HPDE6-E6E7 (cell line): ENCODE results near the gene CYP4F2.
"Not testable (repeated sequence)": the region's sequence is repeated elsewhere in the genome, so short reads cannot be mapped to it uniquely, and the experiment has no call there.

Experiments
- DNase-seq: peaks from one replicate; pipeline ENCODE4 v3.0.0; 2011; ENCODE audit warnings: missing footprints; ENCODE audit errors: extremely low spot score

The CYP4F2 gene

DNA sequence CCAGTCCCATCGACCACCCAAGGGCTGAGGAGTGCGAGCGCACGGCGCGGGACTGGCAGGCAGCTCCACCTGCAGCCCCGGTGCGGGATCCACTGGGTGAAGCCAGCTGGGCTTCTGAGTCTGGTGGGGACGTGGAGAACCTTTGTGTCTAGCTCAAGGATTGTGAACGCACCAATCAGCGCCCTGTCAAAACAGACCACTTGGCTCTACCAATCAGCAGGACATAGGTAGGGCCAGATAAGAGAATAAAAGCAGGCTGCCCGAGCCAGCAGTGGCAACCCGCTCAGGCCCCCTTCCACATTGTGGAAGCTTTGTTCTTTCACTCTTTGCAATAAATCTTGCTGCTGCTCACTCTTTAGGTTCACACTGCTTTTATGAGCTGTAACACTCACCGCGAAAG is 2.2 kb upstream of the CYP4F2 start:
- not testable (repeated sequence) for DNase-seq

DNA sequence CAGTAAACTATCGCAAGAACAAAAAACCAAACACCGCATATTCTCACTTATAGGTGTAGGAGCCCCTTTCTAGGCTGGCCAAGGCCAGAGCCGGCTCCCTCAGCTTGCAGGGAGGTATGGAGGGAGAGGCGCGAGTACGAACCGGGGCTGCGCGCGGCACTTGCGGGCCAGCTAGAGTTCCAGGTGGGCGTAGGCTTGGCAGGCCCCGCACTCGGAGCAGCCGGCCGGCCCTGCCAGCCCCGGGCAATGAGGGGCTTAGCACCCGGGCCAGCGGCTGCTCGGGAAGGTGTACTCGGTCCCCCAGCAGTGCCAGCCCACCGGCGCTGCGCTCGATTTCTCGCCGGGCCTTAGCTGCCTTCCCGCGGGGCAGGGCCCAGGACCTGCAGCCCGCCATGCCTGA is 1.7 kb upstream of the CYP4F2 start:
- not testable (repeated sequence) for DNase-seq

- no peak for DNase-seq
Observed at GRCh38 chr19:15897026-15897737, 692 bp downstream of the CYP4F2 start.

DNA sequence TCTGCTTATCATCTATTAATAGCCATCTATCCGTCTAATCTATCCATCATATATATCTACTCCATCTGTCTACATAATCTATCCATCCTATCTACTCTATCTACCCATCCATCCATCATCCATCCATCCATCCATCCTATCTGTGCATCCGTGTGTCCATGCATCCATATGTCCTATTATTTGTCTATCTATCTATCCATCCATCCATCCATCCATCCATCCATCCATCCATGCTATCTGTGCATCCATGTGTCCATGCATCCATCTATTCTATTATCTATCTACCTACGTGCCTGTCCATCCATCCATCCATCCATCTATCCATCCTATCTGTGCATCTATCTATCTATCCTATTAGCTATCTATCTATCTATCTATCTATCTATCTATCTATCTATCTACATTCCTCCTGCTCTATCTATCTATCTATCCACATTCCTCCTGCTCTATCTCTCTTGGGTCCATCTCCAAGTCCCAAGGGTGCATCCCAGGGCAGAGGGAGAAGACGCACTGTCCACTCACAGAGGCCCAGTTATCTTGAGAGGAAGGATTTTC is 1.9 kb downstream of the CYP4F2 start:
- no peak for DNase-seq

DNA sequence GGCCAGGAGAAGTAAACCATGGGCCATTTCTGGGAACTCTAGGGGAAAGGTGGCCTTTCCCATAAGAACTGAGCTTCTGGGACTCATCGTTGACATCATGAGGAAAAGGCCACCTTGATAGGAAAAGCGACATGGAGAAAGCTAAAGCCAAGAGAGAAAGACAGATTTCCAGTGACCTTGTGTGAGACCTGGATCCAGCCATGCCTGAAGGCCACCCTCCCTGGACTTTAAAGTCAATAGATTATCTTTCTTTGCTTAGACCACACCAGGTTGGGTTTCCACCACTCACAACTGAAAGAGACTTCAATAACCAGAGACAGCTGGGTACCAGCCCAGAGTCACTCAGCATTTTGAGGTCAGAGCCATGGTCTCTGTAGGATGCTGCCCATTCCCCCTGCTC is 3.5 kb downstream of the CYP4F2 start:
- no peak for DNase-seq

- DNase-seq, result no peak
Observed at GRCh38 chr19:15893477-15893876, 4.4 kb downstream of the CYP4F2 start.

GRCh38 chr19:15892012-15892411 is 5.9 kb downstream of the CYP4F2 start:
- DNase-seq, result no peak

- DNase-seq, result no peak
Observed at GRCh38 chr19:15891434-15891833, 6.4 kb downstream of the CYP4F2 start.

DNA sequence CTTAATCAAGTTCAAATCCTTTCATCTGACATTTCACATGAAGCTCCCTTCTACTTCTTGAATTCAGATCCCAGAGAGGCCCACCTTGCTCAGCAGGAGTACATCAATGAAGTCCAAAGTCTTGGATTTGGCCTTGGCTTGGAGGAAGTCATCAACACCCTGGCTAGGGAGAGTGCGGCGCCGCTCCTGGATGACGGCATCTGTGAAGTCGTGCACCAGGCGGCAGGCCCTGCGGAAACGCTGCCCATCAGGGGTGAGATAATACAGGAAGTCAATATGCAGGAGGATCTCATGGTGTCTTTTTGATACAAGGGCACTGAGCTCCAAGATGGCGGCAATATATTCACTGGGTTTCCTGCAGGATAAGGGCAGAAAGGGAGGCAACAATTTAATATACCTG is 8.5 kb downstream of the CYP4F2 start:
- DNase-seq, result not testable (repeated sequence)

DNA sequence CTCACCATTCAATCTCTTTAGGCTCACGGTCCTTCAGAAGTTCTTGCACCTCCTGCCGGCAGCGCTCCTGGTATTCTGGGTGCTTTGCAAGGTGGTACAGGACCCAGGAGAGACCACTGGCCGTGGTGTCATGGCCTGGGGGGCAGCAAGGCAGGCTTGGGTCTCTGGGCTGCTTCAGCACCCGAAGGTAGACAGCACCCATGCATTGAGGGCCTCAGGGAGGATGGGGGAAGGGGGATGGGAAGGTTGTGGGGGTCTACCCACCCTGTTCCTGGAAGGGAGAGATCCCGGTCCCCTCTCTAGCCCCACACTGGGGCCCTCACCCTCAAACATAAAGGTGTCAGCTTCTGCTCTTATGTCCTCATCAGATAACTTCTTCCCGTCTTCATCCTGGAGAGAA is 12.0 kb downstream of the CYP4F2 start:
- no peak for DNase-seq

DNA sequence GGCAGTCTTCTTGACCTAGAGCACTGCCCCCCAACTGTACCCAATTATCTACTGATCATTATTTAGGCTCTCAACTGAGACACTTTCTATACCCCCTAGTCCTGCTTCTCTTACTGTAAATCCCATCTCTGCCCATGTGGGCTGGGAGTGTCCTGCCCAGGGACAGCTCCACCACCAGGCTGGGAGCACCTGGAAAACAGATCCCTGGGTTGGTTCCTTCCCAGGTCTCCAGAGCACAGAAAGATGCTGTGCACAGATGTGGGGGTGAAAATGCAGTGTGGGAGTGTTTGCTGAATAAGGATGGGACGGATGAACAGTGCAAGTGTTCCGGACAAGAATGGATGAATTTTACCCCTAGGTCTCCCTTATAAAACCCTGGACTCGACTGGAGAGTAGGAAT is 12.7 kb downstream of the CYP4F2 start:
- DNase-seq, result no peak

DNA sequence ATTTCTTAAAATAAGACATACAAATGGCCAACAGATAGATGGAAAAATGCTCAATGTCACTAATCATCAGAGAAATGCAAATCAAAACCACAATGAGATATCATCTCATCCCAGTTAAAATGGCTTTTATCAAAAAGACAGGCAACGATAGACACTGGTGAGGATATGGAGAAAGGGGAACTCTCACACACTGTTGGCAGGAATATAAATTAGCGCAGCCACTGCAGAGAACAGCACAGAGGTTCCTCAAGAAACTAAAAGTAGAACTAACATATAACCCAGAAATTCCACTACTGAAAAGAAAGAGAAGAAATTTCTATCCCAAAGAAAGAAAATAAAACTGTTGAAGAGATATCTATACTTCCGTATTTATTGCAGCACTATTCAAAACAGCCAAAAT is 14.5 kb downstream of the CYP4F2 start:
- not testable (repeated sequence) for DNase-seq

DNA sequence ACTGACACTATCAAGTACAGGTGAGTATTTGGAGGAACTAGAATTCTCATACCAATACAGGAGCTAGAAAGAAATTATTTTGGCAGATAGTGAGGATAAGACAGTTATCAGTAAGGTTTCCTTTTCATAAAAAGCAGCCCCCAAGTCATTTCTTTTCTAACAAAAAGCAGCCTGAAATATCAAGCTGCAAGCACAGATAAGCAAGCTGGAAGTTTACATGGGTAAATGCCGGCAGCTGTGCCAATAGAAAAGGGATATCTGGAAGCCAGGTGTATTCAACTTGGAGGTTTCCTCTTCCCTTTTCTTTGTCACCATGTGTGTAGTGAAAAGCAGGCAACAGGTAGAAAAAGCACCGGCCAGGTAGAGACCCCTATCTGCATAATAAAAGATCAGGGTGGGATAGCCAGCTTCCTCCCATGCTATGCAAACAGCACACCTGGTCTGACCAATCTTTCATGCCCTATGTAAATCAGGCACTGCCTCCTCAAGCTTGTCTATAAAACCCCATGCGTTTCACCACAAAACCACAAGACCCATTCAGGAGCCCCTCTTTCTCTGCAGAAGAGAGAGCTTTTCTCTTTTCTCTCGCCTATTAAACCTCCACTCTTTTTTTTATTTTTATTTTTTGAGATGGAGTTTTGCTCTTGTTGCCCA is 22.9 kb downstream of the CYP4F2 start:
- DNase-seq, result no peak

DNA sequence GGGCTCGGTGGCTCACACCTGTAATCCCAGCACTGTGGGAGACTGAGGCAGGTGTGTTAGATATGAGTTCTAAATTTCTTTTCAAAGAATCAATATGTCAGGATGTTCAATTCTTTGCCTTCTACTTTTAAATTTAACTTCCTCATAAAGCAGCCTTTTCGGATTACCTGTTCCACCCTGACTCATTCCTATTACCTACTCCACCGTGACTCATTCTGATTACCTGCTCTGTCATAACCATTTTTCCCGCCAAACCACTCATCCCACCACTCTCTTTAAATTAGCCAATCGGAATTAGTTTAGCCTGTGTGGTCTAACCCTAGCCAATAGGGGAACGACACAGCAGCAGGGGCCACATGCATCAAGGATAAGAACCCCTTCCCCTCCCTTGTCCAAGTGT is 24.1 kb downstream of the CYP4F2 start:
- DNase-seq, result not testable (repeated sequence)

DNA sequence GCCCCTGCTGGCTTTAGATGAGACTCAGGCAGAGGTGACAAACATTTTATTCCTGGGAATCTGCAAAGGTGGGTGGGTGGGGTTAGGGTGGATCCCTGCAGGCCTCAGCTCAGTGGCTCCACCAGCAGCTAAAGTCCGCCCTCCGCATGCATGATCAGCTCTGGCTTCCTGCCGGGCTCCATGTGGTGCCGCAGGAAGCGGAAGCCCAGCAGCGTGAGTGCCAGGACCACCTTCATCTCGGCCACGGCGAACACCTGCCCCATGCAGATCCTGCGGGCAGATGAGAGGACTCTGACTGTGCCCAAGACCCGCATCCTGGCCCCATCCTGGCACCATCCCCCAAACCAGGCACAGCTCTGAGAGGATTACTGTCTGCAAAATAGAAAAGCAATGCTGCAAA is 26.3 kb downstream of the CYP4F2 start:
- DNase-seq, result no peak

- DNase-seq, result no peak
Observed at GRCh38 chr19:15869873-15870272, 28.0 kb downstream of the CYP4F2 start.

DNA sequence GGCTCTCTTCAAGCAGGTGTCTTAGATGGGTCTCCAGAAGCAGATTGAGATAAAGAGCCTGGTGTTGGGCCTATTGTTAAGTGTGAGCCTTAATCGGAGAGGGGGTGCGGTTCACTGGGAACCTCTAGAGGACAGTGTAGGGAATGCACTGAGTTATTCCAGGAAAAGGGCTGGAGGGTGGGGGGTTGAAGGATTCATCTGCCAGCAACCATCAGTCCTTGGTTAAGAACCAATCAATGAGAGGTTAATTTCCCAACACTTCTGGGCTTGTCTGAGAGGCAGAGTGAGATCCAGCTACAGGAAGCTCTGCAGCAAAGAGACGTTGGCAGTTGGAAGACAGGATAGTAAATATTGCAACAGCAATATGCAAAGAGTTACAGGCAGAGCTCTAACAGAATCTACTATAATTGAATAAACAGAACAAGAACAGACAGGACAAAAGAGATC is 28.7 kb downstream of the CYP4F2 start:
- peak; percentile 91 for DNase-seq

GRCh38 chr19:15866636-15867035 is 31.2 kb downstream of the CYP4F2 start:
- DNase-seq, result no peak

DNA sequence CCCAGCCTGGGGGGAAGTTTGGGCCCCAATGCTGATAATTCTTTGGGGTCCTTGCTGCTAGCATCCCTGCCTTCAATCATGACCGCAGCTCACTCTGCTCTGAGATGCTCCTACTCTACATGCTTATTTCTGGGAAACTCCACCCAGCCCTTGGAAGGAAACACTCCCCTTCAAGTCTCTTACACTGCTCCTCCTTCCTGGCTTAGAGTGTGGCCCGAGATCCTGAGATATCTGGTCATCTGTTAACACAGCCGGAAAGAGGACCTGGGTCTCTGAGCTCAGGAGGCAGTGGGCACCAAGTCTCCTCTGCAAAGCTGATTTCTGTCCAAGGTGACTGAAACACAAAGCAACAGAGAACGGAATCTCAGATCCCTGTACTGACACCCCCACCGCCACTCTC is 33.0 kb downstream of the CYP4F2 start:
- no peak for DNase-seq

- DNase-seq, result peak; percentile 72
Observed at GRCh38 chr19:15863272-15863671, 34.6 kb downstream of the CYP4F2 start.

DNA sequence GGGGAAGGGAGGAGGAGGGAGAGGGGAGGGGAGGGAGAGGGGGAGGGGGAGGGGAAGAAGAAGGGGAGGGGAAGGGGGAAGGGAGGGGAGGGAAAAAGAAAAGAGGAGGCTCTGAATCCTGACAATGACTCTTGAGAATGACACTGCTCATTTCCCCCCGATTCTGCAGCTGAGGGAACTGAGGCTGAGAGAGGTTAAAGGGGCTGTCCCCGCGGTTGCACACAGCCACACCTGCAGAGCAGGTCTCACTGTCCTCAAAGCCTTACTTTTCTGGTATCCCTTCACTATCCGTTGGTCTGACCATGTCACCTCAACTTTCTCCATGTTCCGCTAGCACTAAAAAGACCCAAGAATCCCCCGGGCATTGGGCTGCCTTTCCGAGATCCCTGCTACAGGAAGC is 35.4 kb downstream of the CYP4F2 start:
- no peak for DNase-seq

- DNase-seq, result no peak
Observed at GRCh38 chr19:15860522-15860921, 37.4 kb downstream of the CYP4F2 start.

DNA sequence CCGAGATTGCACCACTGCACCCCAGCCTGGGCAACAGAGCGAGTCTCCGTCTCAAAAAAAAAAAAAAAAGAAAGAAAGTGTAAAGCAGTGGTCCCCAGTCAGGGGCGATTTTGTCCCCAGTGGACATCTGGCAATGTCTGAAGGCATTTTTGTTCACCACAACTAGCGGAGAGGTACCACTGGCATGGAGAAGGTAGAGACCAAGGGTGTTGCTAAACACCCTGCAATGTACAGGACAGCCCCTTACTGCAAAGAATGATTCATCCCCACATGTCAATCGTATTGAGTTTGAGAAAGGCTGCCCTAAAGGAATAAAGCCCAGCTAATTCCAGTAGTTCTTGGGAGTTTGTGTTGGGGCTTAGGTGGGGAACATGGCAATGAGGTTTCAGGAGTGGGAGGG is 38.7 kb downstream of the CYP4F2 start:
- DNase-seq, result no peak
